GM18861 (cell line): ENCODE data around the gene FNDC1.

Experiments
- ATAC-seq: cut with Tn5 transposase; IDR thresholded peaks from one replicate; pipeline ENCODE4 v1.9.1; 2021; ENCODE audit not compliant: unreplicated experiment

The FNDC1 gene

GRCh38 chr6:159304641-159305040 is 135.4 kb downstream of the FNDC1 start:
- ATAC-seq = no peak

GRCh38 chr6:159305159-159305558 is 136.0 kb downstream of the FNDC1 start:
- ATAC-seq = no peak

DNA sequence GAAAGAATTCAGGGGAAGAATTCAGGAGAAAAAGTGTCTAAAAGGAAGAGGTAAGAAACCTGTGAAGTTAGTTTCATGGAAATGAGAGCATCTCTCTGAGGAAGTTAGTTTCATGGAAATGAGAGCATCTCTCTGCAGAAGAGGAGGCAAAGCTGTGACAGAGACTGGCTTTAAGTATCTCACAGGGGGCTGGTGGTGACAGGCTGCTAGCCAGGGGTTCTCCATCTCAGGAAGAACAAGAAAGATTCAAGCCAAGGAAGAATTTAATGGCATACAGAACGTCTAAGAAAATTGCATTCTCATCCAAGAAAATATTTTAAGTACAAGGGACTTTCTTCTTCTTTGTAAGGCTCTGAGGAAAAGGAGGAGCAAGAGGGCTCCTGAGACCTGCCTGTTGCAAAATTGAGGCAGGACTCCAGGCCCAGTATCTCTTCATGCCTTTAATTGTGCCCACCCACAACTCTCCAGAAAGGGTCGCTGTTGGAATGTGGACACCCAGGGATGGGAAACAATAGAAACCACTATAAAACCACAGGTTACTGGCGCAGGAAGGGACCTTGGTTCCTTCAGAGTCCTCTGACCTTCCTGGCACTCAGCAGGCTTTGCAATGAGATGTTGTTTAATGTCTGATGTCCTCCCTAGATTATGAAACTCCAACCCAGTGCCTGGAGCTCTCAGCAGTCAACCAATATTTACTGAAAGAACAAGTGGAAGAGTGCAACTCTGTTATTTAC is 136.8 kb downstream of the FNDC1 start:
- no peak for ATAC-seq

DNA sequence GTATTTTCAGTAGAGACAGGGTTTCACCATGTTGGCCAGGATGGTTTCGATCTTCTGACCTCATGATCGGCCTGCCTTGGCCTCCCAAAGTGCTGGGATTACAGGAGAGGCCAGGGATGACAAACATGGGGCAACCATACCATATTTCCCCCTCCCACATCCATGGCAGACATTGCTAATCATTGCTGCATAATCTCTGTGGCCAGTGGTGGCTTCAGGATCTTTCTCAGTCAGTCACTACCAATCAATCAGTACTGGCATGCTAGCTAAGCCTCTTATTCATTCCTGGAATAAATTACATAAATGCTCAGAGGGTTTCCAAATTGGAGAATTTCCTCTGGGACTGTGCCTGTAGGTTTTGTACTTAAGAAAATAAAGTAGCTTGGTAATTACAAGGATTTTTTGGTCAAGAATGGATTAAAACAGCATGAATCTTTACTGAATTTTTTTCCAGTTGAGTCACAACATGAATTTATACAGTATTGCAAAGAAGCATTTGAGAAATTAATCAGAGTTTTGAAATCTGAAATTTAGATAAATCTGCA is 138.1 kb downstream of the FNDC1 start:
- ATAC-seq = no peak

GRCh38 chr6:159308198-159308597 is 139.0 kb downstream of the FNDC1 start:
- ATAC-seq = no peak

DNA sequence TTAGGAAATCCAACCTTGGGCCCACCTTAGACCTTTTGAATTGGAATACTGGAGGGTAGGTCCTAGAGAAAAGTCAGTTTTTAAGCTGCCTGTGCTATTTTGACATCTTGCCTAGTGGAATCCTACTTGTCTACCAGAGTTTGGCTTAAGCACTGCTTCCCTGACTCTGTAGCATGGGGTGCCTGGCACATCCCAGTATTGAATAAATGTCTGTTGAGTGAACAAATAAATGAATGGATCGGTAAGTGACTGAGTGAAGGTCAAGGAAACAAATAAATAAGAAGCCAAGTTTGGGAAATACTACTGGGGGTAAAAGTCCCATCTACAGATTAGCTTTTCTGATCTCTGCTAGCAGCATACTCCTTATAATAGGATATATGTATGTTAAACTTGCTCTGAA is 140.5 kb downstream of the FNDC1 start:
- no peak for ATAC-seq

DNA sequence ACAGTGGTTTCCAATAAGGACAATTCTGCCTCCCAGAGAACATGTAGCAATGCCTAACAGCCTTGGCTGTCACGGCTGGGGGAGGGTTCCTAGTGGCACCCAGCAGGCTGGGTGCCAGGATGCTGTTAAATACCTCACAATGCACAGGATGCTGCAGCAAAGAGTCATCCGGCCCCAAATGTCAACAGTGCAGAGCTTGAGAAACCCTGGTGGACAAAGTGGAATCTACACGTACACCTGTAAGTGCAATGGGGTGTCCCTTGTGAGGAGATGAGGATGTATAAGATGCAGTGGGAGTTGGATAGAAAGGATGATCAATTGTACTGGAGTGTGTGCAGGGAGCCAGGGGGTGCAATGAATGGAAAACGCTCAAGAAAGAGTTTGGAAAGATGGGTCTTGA is 142.4 kb downstream of the FNDC1 start:
- ATAC-seq = no peak

DNA sequence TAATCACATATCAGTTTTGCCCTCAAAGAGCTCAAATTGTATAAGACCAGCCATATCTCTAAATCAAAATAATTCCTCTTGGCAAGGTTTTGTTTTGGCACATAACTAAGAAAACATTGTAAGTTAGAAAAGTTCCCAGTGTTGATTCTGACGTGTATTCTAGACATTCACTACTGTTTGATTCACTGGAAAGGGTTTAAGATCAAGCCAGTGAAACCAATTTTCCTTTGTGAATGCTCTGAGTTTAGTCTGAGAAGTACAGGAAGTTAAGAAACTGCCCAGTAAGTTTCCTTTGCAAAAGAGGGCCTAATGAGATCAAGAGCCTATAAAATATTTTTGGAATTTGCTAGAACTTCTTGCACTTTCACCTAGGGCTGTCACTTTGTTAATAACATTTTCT is 143.0 kb downstream of the FNDC1 start:
- ATAC-seq = no peak

GRCh38 chr6:159313018-159313417 is 143.8 kb downstream of the FNDC1 start:
- ATAC-seq = no peak

- no peak for ATAC-seq
These were observed 146.4 kb downstream of the FNDC1 start for GRCh38 chr6:159315562-159315961.

- ATAC-seq = no peak
These were observed 148.2 kb downstream of the FNDC1 start for GRCh38 chr6:159317430-159317829.

DNA sequence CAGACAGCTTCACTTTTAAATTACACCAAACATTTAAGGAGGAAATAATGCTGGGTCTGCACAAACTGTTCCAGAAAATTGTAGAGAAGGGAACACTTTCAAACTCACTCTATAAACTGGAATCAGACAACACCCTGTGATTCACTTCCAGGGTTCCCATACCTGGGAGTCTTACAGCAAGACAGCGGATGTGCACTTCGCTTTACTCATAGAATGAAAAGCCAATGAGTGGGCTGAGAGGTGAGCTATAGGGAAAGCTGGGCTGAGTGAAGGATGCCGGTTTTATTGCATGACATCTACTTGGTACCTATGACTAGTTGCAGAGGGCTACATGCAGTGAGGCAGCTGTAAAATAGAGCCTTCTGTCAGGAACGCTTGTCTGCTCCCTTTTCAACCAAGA is 152.1 kb downstream of the FNDC1 start:
- no peak for ATAC-seq
